HG02852 (cell line): Measurements from ENCODE around the gene FSTL1.

Experiments used
- ATAC-seq: cut with Tn5 transposase; IDR thresholded peaks from one replicate; pipeline ENCODE4 v1.9.1; 2021; ENCODE audit warnings: mild to moderate bottlenecking, moderate library complexity; ENCODE audit not compliant: unreplicated experiment

FSTL1 gene

GRCh38 chr3:120450600-120451271, at the start of gene FSTL1:
Gene FSTL1, minus strand, starts transcription at chr3:120450992. Its CDS starts 246 bp downstream, at chr3:120450746.
- ATAC-seq, result no peak

- ATAC-seq, result no peak
These were observed 48.0 kb upstream of the FSTL1 start for GRCh38 chr3:120498556-120499346.

GRCh38 chr3:120497818-120498217, 47.0 kb upstream of the FSTL1 start:
- no peak for ATAC-seq

GRCh38 chr3:120497336-120497735, 46.5 kb upstream of the FSTL1 start:
- ATAC-seq, result no peak

- ATAC-seq, result no peak
These were observed 45.6 kb upstream of the FSTL1 start for GRCh38 chr3:120496278-120497002.

GRCh38 chr3:120495809-120496208, 45.0 kb upstream of the FSTL1 start:
- no peak for ATAC-seq

GRCh38 chr3:120492103-120492502, 41.3 kb upstream of the FSTL1 start:
- no peak for ATAC-seq

GRCh38 chr3:120489421-120489820, 38.6 kb upstream of the FSTL1 start:
- no peak for ATAC-seq

GRCh38 chr3:120488296-120488695, 37.5 kb upstream of the FSTL1 start:
- ATAC-seq, result no peak

- ATAC-seq, result no peak
These were observed 36.4 kb upstream of the FSTL1 start for GRCh38 chr3:120487191-120487650.

GRCh38 chr3:120481081-120481480, 30.3 kb upstream of the FSTL1 start:
- no peak for ATAC-seq

GRCh38 chr3:120477781-120478180, 27.0 kb upstream of the FSTL1 start:
- no peak for ATAC-seq

- no peak for ATAC-seq
These were observed 25.1 kb upstream of the FSTL1 start for GRCh38 chr3:120475722-120476377.

- ATAC-seq, result no peak
These were observed 23.3 kb upstream of the FSTL1 start for GRCh38 chr3:120473896-120474675.

- no peak for ATAC-seq
These were observed 22.6 kb upstream of the FSTL1 start for GRCh38 chr3:120473389-120473788.

- no peak for ATAC-seq
These were observed 21.5 kb upstream of the FSTL1 start for GRCh38 chr3:120472121-120472844.

GRCh38 chr3:120471643-120472042, 20.9 kb upstream of the FSTL1 start:
- ATAC-seq, result no peak

- ATAC-seq, result no peak
These were observed 20.1 kb upstream of the FSTL1 start for GRCh38 chr3:120470870-120471269.

GRCh38 chr3:120469882-120470301, 19.1 kb upstream of the FSTL1 start:
- no peak for ATAC-seq

GRCh38 chr3:120469440-120469839, 18.6 kb upstream of the FSTL1 start:
- no peak for ATAC-seq
